Stimulated activated CD8-positive, alpha-beta memory T cell treated with anti-CD3 and anti-CD28 coated beads, Interleukin-7, amount 100 ng/mL, for 24 hours (primary cell): ENCODE measurements around the gene FAM236B.
"Not testable (repeated sequence)": the region's sequence is repeated elsewhere in the genome, so short reads cannot be mapped to it uniquely, and the experiment has no call there.

Experiments
- DNase-seq: peaks from one replicate; pipeline ENCODE4 v3.0.0-alpha.2; 2020; ENCODE audit warnings: low read depth

FAM236B gene

GRCh38 chrX:72782560-72782959, at the start of gene FAM236B:
FAM236B (minus strand) TSS chrX:72782660; CDS start chrX:72782560, 100 bp downstream.
- DNase-seq: not testable (repeated sequence)

GRCh38 chrX:72830701-72831100, 48.2 kb upstream of the FAM236B start:
- DNase-seq: not testable (repeated sequence)

GRCh38 chrX:72808110-72808509, 25.6 kb upstream of the FAM236B start, which contains the start of gene FAM236D:
FAM236D (minus strand) TSS chrX:72808210; CDS start chrX:72808110, 100 bp downstream.
- not testable (repeated sequence) for DNase-seq

- DNase-seq: not testable (repeated sequence)
Observed at GRCh38 chrX:72790390-72790789, 7.9 kb upstream of the FAM236B start.

- not testable (repeated sequence) for DNase-seq
Observed at GRCh38 chrX:72788142-72788541, 5.7 kb upstream of the FAM236B start.

- DNase-seq: not testable (repeated sequence)
Observed at GRCh38 chrX:72783964-72784363, 1.5 kb upstream of the FAM236B start.

GRCh38 chrX:72783365-72783936, 991 bp upstream of the FAM236B start:
- not testable (repeated sequence) for DNase-seq

GRCh38 chrX:72778146-72778545, 4.3 kb downstream of the FAM236B start:
- not testable (repeated sequence) for DNase-seq

GRCh38 chrX:72777467-72777790, 5.0 kb downstream of the FAM236B start:
- not testable (repeated sequence) for DNase-seq

GRCh38 chrX:72776653-72777466, 5.6 kb downstream of the FAM236B start, which contains the start of gene DMRTC1B:
DMRTC1B (plus strand) TSS chrX:72776890; CDS start chrX:72845136, 68,246 bp downstream.
- not testable (repeated sequence) for DNase-seq

GRCh38 chrX:72760454-72760853, 22.0 kb downstream of the FAM236B start:
- not testable (repeated sequence) for DNase-seq

GRCh38 chrX:72748545-72748944, 33.9 kb downstream of the FAM236B start:
- not testable (repeated sequence) for DNase-seq

GRCh38 chrX:72745546-72745945, 36.9 kb downstream of the FAM236B start:
- DNase-seq: not testable (repeated sequence)

- no peak for DNase-seq
Observed at GRCh38 chrX:72735561-72735960, 46.9 kb downstream of the FAM236B start.

- not testable (repeated sequence) for DNase-seq
Observed at GRCh38 chrX:72733636-72734035, 48.8 kb downstream of the FAM236B start.
